DND-41 (cell line): Measurements from ENCODE around the gene PCDHB4.
"Not testable (repeated sequence)": the region's sequence is repeated elsewhere in the genome, so short reads cannot be mapped to it uniquely, and the experiment has no call there.

Experiments used
- EZH2 ChIP-seq: IDR thresholded peaks from 3 replicates; pipeline ENCODE4 v1.6.1; 2012; ENCODE audit warnings: borderline replicate concordance, low read depth, mild to moderate bottlenecking, moderate library complexity, low read length, inconsistent platforms; ENCODE audit not compliant: severe bottlenecking
- TF ChIP-seq, protein P1 (sequence below): IDR thresholded peaks from 2 replicates; pipeline ENCODE4 v1.5.1; 2012; ENCODE audit warnings: borderline replicate concordance, low read length, moderate library complexity, mild to moderate bottlenecking; ENCODE audit not compliant: poor library complexity, severe bottlenecking; ENCODE audit errors: extremely low read depth

DNA sequence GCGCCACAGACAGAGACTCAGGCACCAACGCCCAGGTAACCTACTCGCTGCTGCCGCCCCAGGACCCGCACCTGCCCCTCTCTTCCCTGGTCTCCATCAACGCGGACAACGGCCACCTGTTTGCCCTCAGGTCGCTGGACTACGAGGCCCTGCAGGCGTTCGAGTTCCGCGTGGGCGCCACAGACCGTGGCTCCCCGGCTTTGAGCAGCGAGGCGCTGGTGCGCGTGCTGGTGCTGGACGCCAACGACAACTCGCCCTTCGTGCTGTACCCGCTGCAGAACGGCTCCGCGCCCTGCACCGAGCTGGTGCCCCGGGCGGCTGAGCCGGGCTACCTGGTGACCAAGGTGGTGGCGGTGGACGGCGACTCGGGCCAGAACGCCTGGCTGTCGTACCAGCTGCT lies 19.5 kb upstream of the PCDHB4 start:
- TF ChIP-seq, protein P1, sequence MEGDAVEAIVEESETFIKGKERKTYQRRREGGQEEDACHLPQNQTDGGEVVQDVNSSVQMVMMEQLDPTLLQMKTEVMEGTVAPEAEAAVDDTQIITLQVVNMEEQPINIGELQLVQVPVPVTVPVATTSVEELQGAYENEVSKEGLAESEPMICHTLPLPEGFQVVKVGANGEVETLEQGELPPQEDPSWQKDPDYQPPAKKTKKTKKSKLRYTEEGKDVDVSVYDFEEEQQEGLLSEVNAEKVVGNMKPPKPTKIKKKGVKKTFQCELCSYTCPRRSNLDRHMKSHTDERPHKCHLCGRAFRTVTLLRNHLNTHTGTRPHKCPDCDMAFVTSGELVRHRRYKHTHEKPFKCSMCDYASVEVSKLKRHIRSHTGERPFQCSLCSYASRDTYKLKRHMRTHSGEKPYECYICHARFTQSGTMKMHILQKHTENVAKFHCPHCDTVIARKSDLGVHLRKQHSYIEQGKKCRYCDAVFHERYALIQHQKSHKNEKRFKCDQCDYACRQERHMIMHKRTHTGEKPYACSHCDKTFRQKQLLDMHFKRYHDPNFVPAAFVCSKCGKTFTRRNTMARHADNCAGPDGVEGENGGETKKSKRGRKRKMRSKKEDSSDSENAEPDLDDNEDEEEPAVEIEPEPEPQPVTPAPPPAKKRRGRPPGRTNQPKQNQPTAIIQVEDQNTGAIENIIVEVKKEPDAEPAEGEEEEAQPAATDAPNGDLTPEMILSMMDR: not testable (repeated sequence)
- TF ChIP-seq EZH2: not testable (repeated sequence)
